Epithelial cell of umbilical artery (primary cell): ENCODE results near the gene BNIP5. TPM values are rescaled to one million over a fixed set of nuclear protein-coding genes. Genes with fewer than 3 reads are reported as not detected.

Experiments used
- total RNA-seq: library from RNA; depleted of rRNA; stranded (reverse); fragments of >200 nt; gene quantifications from 2 replicates; pipeline ENCODE4 v1.2.3, GENCODE V29; 2014

Gene BNIP5, protein sequence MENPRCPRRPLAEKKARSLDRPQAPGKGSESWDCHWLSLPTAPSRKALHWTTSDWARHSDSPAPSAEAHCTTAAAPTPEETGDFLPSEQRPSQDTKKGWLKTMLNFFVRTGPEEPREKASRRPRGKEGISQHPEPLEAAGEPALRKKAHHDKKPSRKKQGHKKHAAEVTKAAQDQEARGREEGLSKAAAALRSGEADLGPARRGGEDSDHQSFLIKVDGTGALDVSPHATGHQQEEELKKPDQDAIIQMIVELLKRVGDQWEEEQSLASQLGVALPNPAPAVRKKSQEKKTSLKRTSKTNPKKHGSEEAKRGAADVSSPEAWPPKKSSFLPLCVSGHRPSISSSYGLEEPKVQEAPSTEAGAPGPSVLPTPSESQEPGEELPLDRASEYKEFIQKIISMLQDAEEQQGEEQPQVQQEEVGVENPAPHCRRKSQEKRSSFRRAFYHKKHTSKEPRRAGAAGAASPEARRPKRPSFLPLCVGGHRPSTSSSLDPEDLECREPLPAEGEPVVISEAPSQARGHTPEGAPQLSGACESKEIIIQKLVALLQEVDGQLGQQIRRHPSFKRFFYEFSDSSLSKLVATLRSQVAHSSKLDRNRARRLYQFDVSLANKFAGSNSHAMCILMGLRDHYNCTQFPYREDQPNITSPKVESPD
- not detected in 2 replicates for total RNA-seq

DNA sequence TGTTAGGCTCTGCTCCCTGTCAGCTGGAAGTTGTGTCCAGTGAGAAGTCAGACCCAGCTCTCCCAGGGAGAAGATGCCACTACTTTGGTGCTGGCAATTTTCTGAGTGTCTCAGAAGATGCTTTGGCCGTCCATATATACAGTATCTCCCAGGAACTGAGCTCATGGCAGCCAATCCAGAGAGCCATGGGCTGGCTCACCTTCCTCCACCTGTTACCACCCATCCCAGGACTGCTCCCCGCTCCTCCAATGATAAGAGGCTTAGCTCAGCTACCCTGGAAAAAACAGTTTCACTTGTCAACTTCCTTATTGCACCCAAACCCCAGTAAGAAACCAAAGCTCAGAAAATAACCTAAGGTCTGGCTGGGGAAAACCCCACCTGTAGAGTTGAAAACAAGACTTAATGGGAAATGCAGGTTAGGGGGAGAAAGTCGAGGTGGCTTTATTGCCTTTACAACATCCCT, at the start of gene BNIP5:
TSS of gene BNIP5 (minus strand) at position 110 of the 463 bp plus-strand sequence. CDS start 6,198 bp downstream, outside the sequence.

DNA sequence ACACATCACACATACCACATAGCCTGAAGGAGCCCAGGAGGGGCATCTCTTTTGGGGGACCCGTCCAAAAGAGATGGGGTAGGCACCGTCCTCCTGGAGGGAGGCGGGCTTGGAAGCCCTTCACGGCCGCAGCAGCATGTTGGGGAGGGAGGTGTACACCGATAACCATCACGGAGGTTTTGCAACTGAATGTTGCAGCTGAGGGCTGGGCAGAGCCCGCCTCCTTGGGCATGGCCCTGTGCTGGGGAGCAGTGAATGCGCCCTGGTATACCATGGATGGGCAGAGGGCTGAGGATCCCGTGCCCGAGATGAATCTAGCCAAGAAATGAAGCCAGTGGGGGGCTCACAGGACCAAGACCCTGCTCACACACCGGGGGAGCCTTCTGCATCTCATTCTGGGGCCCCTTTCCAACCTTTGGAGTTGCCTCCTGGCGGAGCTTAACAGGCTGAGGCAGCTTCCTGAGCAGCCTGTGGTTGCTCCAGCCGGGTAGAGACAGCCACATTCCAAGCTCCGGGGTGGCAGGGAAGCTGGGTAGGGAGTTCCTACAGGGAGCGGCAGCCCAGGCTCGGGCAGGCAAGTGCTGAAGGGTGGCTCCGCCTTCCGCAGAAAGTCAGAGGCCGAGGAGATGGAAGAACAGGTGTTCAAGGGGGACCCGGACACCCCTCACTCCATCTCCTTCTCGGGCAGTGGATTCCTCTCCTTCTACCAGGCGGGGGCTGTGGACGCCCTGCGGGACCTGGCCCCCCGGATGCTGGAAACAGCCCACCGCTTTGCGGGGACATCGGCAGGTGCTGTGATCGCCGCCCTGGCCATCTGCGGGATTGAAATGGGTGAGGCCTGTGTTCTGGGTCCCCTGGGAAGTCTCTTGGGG, 66.6 kb downstream of the BNIP5 start, which contains the start of gene PNPLA1:
TSS of gene PNPLA1 (plus strand) at position 227 of the 872 bp plus-strand sequence. CDS start at position 627, 400 bp downstream.

Other genes with a start within 250 kb of the BNIP5 start
- 1.6 and 3.6 TPM in 2 replicates for gene MAPK13, start 206.4 kb downstream of the BNIP5 start, total RNA-seq
- 6.4 and 6.8 TPM in 2 replicates for gene BRPF3, start 140.1 kb downstream of the BNIP5 start, total RNA-seq
- not detected in 2 replicates for gene PNPLA1, start 66.8 kb downstream of the BNIP5 start, total RNA-seq
- under 0.01 and 1.4 TPM in 2 replicates for gene ETV7, start 50.8 kb upstream of the BNIP5 start, total RNA-seq
- not detected in 2 replicates for gene PXT1, start 106.0 kb upstream of the BNIP5 start, total RNA-seq
- gene KCTD20, start 106.1 kb upstream of the BNIP5 start, total RNA-seq: 57.8 and 59.8 TPM in 2 replicates
- gene STK38, start 210.6 kb upstream of the BNIP5 start, total RNA-seq: 8.1 and 13.1 TPM in 2 replicates